Uterus (tissue), 4 donors: ENCODE measurements around the gene IL37. TPM values are rescaled to one million over a fixed set of nuclear protein-coding genes. Genes with fewer than 3 reads are reported as not detected.
A peak's percentile ranks its signal among the peaks of the same experiment; 100 is the strongest.

ENCODE experiments used
- DNase-seq, 2 donors: peaks; one replicate each; pipeline ENCODE4 v3.0.0-alpha.2; 2019 to 2020
- H3K27ac ChIP-seq, 2 donors: fragments of 200-600 bp; sonication (generic); 1 replicate in 1 of 2; 2 replicates in 1 of 2; pipeline ENCODE4 v1.5.1; 2016 to 2018
- H3K27me3 ChIP-seq, 2 donors: fragments of 200-600 bp; sonication (generic); one replicate each; pipeline ENCODE4 v1.5.1; 2018 to 2019; ENCODE audit warnings: control low read depth in 1 of 2
- H3K36me3 ChIP-seq, 2 donors: fragments of 200-600 bp; sonication (generic); one replicate each; pipeline ENCODE4 v1.5.1; 2019; ENCODE audit warnings: control low read depth in 1 of 2
- H3K4me1 ChIP-seq, 2 donors: fragments of 200-600 bp; sonication (generic); one replicate each; pipeline ENCODE4 v1.5.1; 2018 to 2019; ENCODE audit warnings: control low read depth in 1 of 2
- H3K4me3 ChIP-seq, 2 donors: fragments of 200-600 bp; sonication (generic); 1 replicate in 1 of 2; 2 replicates in 1 of 2; pipeline ENCODE4 v1.5.1; 2018 to 2019; ENCODE audit warnings: mild to moderate bottlenecking in 1 of 2
- H3K9me3 ChIP-seq, 2 donors: fragments of 200-600 bp; sonication (generic); one replicate each; pipeline ENCODE4 v1.5.1; 2019; ENCODE audit warnings: control low read depth in 1 of 2
- POLR2A ChIP-seq, 2 donors: fragments of 450-650 bp; IDR thresholded peaks; one replicate each; pipeline ENCODE4 v1.6.1; 2016; ENCODE audit warnings: antibody characterized with exemption in 2 of 2, mild to moderate bottlenecking in 1 of 2, moderate library complexity in 1 of 2
- intact Hi-C: fragments of 100-400 bp; cut with DNase I; formaldehyde crosslinking; loops from one replicate; pipeline ENCODE4 v1.15.1; 2023; ENCODE audit warnings: low total_unique reads
- total RNA-seq, 4 donors: library from RNA; depleted of rRNA in 3 of 4; stranded (reverse); fragments of >200 nt in 3 of 4; gene quantifications; one replicate each; pipeline versions ENCODE4 v1.1.0 to v1.2.4, GENCODE V29; 2014 to 2023
- TF ChIP-seq, protein P1 (sequence below), 4 experiments: fragments of 200-600 bp in 2 of 4; fragments of 450-650 bp in 2 of 4; sonication (generic) in 2 of 4; IDR thresholded peaks; one replicate each; pipeline ENCODE4 v1.5.1; 2016 to 2019; ENCODE audit warnings: antibody characterized with exemption in 4 of 4, mild to moderate bottlenecking in 2 of 4, moderate library complexity in 1 of 4
- donor health status: DM: yes; HTN: yes; CAD: no.

The IL37 gene
- total RNA-seq, 4 donors from 2014 or later: not detected

GRCh38 chr2:112869258-112869842 is 41.6 kb upstream of the IL37 start:
- intact Hi-C loops: no loop called here
- no peaks in the 10 kb centered on the region for H3K27me3 ChIP-seq
- no peaks in the 10 kb centered on the region for H3K36me3 ChIP-seq
- TF ChIP-seq, protein P1, sequence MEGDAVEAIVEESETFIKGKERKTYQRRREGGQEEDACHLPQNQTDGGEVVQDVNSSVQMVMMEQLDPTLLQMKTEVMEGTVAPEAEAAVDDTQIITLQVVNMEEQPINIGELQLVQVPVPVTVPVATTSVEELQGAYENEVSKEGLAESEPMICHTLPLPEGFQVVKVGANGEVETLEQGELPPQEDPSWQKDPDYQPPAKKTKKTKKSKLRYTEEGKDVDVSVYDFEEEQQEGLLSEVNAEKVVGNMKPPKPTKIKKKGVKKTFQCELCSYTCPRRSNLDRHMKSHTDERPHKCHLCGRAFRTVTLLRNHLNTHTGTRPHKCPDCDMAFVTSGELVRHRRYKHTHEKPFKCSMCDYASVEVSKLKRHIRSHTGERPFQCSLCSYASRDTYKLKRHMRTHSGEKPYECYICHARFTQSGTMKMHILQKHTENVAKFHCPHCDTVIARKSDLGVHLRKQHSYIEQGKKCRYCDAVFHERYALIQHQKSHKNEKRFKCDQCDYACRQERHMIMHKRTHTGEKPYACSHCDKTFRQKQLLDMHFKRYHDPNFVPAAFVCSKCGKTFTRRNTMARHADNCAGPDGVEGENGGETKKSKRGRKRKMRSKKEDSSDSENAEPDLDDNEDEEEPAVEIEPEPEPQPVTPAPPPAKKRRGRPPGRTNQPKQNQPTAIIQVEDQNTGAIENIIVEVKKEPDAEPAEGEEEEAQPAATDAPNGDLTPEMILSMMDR (IDR thresholded peaks at IDR 0.05): no peak
- no peak for TF ChIP-seq POLR2A (IDR thresholded peaks at IDR 0.05)
- no peaks in the 10 kb centered on the region for H3K9me3 ChIP-seq
- peak; percentile 18 to 42 for DNase-seq
- no peak overlapping the region for H3K4me3 ChIP-seq
- H3K4me1 ChIP-seq: no peaks in the 10 kb centered on the region
- H3K27ac ChIP-seq: no peak overlapping the region

- H3K4me1 ChIP-seq: no peaks in the 10 kb centered on the region
- H3K27ac ChIP-seq: no peak overlapping the region
- intact Hi-C loops: no loop called here
- no peak for TF ChIP-seq POLR2A (IDR thresholded peaks at IDR 0.05)
- TF ChIP-seq, protein P1 (IDR thresholded peaks at IDR 0.05): no peak
- no peak overlapping the region for H3K4me3 ChIP-seq
- H3K36me3 ChIP-seq: no peaks in the 10 kb centered on the region
- no peaks in the 10 kb centered on the region for H3K9me3 ChIP-seq
- H3K27me3 ChIP-seq: no peaks in the 10 kb centered on the region
- no peak for DNase-seq
These were observed 39.8 kb upstream of the IL37 start for GRCh38 chr2:112870841-112871835.

- Histone ChIP-seq H3K36me3 (no peaks in the 10 kb centered on the region), H3K4me3 (no peak overlapping the region), H3K9me3 (no peaks in the 10 kb centered on the region), H3K27ac (no peak overlapping the region), H3K27me3 (no peaks in the 10 kb centered on the region), H3K4me1 (no peaks in the 10 kb centered on the region)
- DNase-seq: no peak
- intact Hi-C loops: no loop called here
- TF ChIP-seq POLR2A (IDR thresholded peaks at IDR 0.05): no peak
- TF ChIP-seq, protein P1 (IDR thresholded peaks at IDR 0.05): no peak
These were observed 34.6 kb upstream of the IL37 start for GRCh38 chr2:112876257-112876970.

DNA sequence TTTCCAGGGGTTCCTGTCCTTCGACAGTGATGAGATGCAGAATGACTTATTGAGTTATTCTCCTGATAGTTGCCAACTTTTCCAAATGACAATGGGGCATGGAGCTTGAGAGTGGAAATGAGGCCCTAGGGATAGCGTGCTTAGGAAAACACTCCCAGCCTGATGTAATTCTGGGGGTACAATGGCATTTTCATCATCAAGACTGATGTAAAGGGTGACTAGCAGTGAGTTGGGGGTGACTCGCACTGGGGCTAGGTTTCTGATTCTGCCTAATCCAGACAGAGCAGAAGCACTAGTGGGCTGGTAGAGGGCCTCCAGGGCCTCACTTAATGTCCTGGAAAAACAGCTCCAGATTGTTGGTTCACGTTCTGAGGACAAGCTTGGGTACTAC is 34.0 kb upstream of the IL37 start:
- Histone ChIP-seq H3K4me3 (no peak overlapping the region), H3K4me1 (no peaks in the 10 kb centered on the region), H3K9me3 (no peaks in the 10 kb centered on the region), H3K27me3 (no peaks in the 10 kb centered on the region), H3K27ac (no peak overlapping the region), H3K36me3 (no peaks in the 10 kb centered on the region)
- DNase-seq: no peak
- intact Hi-C loops: no loop called here
- TF ChIP-seq POLR2A (IDR thresholded peaks at IDR 0.05): no peak
- TF ChIP-seq, protein P1 (IDR thresholded peaks at IDR 0.05): no peak
